ENCODE results near the gene LRCH1. TPM values are rescaled to one million over a fixed set of nuclear protein-coding genes. Genes with fewer than 3 reads are reported as not detected.
A peak's percentile ranks its signal among the peaks of the same experiment; 100 is the strongest.

Gene LRCH1
- total RNA-seq, 1 donor from 2014 or later: 28.0 TPM

DNA sequence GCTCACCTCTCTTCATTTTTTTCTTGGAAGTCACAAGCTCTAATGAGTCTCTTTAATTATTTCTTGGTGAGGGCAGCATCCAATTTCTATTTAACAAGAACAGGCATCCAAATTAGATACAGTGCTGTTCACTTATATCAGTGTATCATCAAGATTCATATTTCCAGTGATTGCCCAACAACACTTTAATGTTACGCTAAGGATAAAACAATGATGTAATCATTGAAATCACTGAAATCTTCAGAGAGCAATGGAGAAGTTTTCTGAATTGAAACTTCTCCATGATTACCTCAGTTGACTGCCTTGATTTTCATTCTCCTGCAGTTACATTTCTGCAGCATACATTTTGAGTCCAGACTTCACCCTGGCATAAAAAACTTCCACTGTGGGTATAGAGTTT is 17.1 kb upstream of the LRCH1 start:
- DNase-seq: no peak

DNA sequence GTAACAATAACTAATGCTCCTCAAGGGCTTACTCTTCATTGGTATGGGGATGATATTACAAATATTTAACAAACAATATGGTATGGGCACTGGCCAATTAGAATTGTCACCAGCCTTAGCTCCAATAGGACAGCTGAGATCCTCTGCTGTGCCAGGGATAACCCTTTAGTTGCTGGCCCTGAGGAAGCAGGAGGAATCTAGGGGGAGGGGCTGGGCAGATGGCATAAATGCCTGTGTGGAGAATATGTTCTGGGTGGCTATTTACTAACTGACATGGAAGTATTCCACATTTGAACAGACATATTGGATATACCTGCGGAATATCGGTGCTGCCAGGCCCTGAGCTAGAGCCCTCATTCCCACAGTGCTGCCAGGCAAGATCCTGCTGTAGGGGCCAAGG is 16.6 kb upstream of the LRCH1 start:
- DNase-seq: no peak

DNA sequence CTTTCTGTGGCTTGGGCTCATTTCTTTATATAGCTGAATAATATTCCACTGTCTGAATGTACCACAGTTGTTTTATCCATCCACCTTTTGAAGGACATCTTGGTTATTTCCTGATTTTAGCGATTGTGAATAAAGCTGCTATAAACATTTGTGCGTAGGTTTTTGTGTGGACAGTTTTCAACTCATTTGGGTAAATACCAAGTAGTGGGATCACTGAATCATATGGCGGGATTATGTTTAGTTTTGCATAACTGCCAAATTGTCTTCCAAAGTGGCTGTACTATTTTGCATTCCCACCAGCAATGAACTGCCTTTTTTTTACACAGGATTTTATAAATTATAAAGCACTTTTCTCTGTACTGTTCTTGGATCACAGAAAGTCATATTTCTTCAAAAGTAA is 13.7 kb upstream of the LRCH1 start:
- DNase-seq: no peak

- DNase-seq: no peak
Measured at GRCh38 chr13:46541210-46541609, 11.8 kb upstream of the LRCH1 start.

- no peak for DNase-seq
Measured at GRCh38 chr13:46542833-46543232, 10.1 kb upstream of the LRCH1 start.

DNA sequence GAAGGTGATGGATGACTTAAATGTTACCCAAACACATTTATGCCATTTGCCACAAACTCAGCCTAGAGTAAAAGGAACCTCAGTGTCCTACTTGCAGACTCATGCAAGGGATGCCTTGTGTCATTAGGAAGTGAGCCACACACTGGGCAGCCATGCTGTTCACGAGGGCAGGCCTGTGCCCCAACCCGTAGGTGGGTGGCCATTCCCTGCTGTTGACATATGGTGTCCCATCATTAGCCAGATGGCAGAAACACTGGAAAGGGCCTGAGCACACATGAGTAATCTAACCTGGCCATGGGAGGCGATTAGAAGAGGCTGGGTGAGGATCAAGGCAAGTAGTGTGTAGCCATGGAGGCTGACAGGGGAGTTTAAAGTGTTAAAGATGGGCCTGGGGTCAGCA is 9.7 kb upstream of the LRCH1 start:
- no peak for DNase-seq

- no peak for DNase-seq
Measured at GRCh38 chr13:46544208-46544607, 8.8 kb upstream of the LRCH1 start.

- DNase-seq: no peak
Measured at GRCh38 chr13:46544811-46545210, 8.2 kb upstream of the LRCH1 start.

- DNase-seq: no peak
Measured at GRCh38 chr13:46546084-46546768, 6.7 kb upstream of the LRCH1 start.

GRCh38 chr13:46550822-46551221 is 2.1 kb upstream of the LRCH1 start:
- DNase-seq: no peak

GRCh38 chr13:46551410-46552302 is 1.3 kb upstream of the LRCH1 start:
- DNase-seq: peak; percentile 82

GRCh38 chr13:46552303-46552682 is 677 bp upstream of the LRCH1 start:
- no peak for DNase-seq

- DNase-seq: peak; percentile 34
Measured at GRCh38 chr13:46553521-46553885, 533 bp downstream of the LRCH1 start.

GRCh38 chr13:46553886-46554858 is 1.2 kb downstream of the LRCH1 start:
- DNase-seq: peak; percentile 85

- peak; percentile 67 for DNase-seq
Measured at GRCh38 chr13:46554951-46555350, 2.0 kb downstream of the LRCH1 start.

GRCh38 chr13:46555722-46556417 is 2.9 kb downstream of the LRCH1 start:
- DNase-seq: no peak

DNA sequence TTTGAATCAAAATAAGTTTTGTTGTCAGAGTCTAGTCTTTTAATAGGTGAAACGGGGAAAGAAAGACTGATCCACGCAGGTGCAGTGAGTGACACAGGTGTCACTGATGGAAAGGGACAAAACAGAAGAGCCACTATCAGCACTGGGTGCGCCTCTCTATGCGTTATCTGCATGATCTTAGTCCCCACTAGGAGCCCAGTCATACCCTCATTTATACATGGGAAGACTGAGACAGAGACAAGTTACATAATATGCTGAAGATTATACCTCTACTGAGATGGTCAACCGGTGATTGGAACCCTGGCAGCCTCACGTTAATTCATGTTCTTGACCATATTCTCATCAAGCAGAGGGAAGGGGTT is 3.4 kb downstream of the LRCH1 start:
- DNase-seq: no peak

DNA sequence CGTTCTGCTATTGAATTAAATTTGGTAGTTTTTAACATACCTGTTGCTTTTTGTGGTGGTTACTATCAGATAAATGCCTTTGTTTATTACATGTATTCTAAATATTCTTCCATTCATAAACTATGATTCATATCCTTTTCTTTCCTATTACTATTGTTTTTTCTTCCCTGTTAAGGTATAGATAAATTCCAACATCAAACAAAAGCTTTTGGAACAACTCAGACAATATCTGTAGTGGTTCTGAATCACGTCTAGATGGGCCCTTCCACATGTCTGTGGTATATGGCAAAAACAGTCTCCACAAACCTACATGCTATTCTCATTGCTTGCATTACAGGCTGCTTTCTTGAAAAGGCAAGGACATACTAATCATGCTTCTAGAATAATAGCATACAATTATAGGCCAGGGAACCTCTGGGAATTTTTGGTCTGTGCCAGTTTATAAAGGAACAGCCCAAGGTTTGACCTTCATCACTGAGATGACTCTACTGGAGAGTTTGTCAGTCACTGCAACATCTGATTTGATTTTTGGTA is 6.4 kb downstream of the LRCH1 start:
- no peak for DNase-seq

DNA sequence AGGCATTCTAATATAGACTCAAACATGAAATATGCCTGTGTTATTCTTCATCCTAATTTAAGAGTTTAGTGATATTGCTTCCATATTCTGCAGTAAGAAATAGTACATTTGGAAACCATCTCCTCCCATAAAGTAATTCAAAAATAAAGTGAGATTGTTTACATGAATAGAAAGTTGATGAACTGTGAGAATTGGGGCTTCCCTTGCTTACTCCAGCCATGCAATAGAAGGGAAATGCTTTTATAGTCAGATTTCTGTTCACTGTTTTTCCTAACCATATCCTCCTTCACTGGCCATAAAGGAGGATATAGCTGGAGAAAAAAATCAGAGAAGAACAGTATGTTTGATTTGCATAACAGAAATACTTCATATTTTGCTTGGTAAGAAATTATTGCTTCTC is 7.8 kb downstream of the LRCH1 start:
- no peak for DNase-seq

GRCh38 chr13:46561286-46561685 is 8.3 kb downstream of the LRCH1 start:
- DNase-seq: no peak

- no peak for DNase-seq
Measured at GRCh38 chr13:46561691-46562090, 8.7 kb downstream of the LRCH1 start.

DNA sequence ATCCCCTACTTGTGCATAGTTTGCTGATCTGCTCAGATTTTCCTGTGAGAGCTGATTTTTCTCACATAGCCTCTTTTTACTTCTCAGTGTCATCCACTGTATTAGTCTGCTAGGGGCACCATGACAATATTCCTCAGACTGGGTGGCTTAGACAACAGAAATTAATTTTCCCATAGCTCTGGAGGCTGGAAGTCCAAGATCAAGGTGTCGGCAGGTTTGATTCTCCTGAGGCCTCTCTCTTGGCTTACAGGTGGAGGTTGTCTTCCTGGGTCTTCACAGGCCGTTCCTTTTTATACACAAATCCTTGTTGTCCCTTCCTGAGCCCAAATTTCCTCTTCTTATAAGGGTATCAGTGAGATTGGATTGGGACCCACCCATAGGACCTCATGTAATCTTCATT is 9.2 kb downstream of the LRCH1 start:
- no peak for DNase-seq

All from tongue (tissue), 2 donors.